ENCODE results near the gene NCEH1.

Gene NCEH1

GRCh38 chr3:172622916-172623700 lies 87.8 kb downstream of the NCEH1 start:
- peak; percentile 60 for DNase-seq (ENCODE audit: low read depth, low spot score)
- no peak overlapping the region for H3K4me3 ChIP-seq (ENCODE audit: low read length)

GRCh38 chr3:172622156-172622555 lies 88.7 kb downstream of the NCEH1 start:
- no peak for DNase-seq (ENCODE audit: low read depth, low spot score)
- H3K4me3 ChIP-seq (ENCODE audit: low read length): no peak overlapping the region

- no peak overlapping the region for H3K4me3 ChIP-seq (ENCODE audit: low read length)
- DNase-seq (ENCODE audit: low read depth, low spot score): no peak
Observed at GRCh38 chr3:172617976-172618375, 92.9 kb downstream of the NCEH1 start.

- no peak for DNase-seq (ENCODE audit: low read depth, low spot score)
- H3K4me3 ChIP-seq (ENCODE audit: low read length): no peak overlapping the region
Observed at GRCh38 chr3:172617013-172617706, 93.7 kb downstream of the NCEH1 start.

GRCh38 chr3:172616031-172616461 lies 94.8 kb downstream of the NCEH1 start:
- no peak overlapping the region for H3K4me3 ChIP-seq (ENCODE audit: low read length)
- no peak for DNase-seq (ENCODE audit: low read depth, low spot score)

GRCh38 chr3:172615296-172615695 lies 95.6 kb downstream of the NCEH1 start:
- H3K4me3 ChIP-seq (ENCODE audit: low read length): no peak overlapping the region
- DNase-seq (ENCODE audit: low read depth, low spot score): no peak

- H3K4me3 ChIP-seq (ENCODE audit: low read length): no peak overlapping the region
- DNase-seq (ENCODE audit: low read depth, low spot score): no peak
Observed at GRCh38 chr3:172614340-172615274, 96.3 kb downstream of the NCEH1 start.

- no peak overlapping the region for H3K4me3 ChIP-seq (ENCODE audit: low read length)
- no peak for DNase-seq (ENCODE audit: low read depth, low spot score)
Observed at GRCh38 chr3:172613845-172614244, 97.0 kb downstream of the NCEH1 start.

GRCh38 chr3:172612871-172613678 lies 97.8 kb downstream of the NCEH1 start:
- no peak overlapping the region for H3K4me3 ChIP-seq (ENCODE audit: low read length)
- DNase-seq (ENCODE audit: low read depth, low spot score): no peak

GRCh38 chr3:172609750-172610149 lies 101.1 kb downstream of the NCEH1 start:
- no peak for DNase-seq (ENCODE audit: low read depth, low spot score)
- H3K4me3 ChIP-seq (ENCODE audit: low read length): no peak overlapping the region

- DNase-seq (ENCODE audit: low read depth, low spot score): no peak
- no peak overlapping the region for H3K4me3 ChIP-seq (ENCODE audit: low read length)
Observed at GRCh38 chr3:172608575-172608974, 102.3 kb downstream of the NCEH1 start.

- H3K4me3 ChIP-seq (ENCODE audit: low read length): no peak overlapping the region
- DNase-seq (ENCODE audit: low read depth, low spot score): no peak
Observed at GRCh38 chr3:172607305-172608121, 103.4 kb downstream of the NCEH1 start.

GRCh38 chr3:172606021-172606420 lies 104.8 kb downstream of the NCEH1 start:
- H3K4me3 ChIP-seq (ENCODE audit: low read length): no peak overlapping the region
- DNase-seq (ENCODE audit: low read depth, low spot score): no peak

- no peak for DNase-seq (ENCODE audit: low read depth, low spot score)
- no peak overlapping the region for H3K4me3 ChIP-seq (ENCODE audit: low read length)
Observed at GRCh38 chr3:172604895-172605646, 105.8 kb downstream of the NCEH1 start.

GRCh38 chr3:172601066-172601832 lies 109.6 kb downstream of the NCEH1 start:
- H3K4me3 ChIP-seq (ENCODE audit: low read length): no peak overlapping the region
- DNase-seq (ENCODE audit: low read depth, low spot score): no peak

- no peak overlapping the region for H3K4me3 ChIP-seq (ENCODE audit: low read length)
- DNase-seq (ENCODE audit: low read depth, low spot score): no peak
Observed at GRCh38 chr3:172600644-172601065, 110.2 kb downstream of the NCEH1 start.

GRCh38 chr3:172598904-172599303 lies 112.0 kb downstream of the NCEH1 start:
- no peak for DNase-seq (ENCODE audit: low read depth, low spot score)
- no peak overlapping the region for H3K4me3 ChIP-seq (ENCODE audit: low read length)
